ENCODE measurements around the gene GCNA.

GCNA gene, protein sequence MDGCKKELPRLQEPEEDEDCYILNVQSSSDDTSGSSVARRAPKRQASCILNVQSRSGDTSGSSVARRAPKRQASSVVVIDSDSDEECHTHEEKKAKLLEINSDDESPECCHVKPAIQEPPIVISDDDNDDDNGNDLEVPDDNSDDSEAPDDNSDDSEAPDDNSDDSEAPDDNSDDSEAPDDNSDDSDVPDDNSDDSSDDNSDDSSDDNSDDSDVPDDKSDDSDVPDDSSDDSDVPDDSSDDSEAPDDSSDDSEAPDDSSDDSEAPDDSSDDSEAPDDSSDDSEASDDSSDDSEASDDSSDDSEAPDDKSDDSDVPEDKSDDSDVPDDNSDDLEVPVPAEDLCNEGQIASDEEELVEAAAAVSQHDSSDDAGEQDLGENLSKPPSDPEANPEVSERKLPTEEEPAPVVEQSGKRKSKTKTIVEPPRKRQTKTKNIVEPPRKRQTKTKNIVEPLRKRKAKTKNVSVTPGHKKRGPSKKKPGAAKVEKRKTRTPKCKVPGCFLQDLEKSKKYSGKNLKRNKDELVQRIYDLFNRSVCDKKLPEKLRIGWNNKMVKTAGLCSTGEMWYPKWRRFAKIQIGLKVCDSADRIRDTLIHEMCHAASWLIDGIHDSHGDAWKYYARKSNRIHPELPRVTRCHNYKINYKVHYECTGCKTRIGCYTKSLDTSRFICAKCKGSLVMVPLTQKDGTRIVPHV

GRCh38 chrX:71578253-71579135 lies at the start of gene GCNA:
Gene GCNA, plus strand, starts transcription at chrX:71578437. Its CDS starts 2,385 bp downstream, at chrX:71580822.
- DNase-seq: no peak

- DNase-seq: peak in 1 of 2 experiments; percentile 25
Measured at GRCh38 chrX:71532078-71532752, 46.0 kb upstream of the GCNA start.

DNA sequence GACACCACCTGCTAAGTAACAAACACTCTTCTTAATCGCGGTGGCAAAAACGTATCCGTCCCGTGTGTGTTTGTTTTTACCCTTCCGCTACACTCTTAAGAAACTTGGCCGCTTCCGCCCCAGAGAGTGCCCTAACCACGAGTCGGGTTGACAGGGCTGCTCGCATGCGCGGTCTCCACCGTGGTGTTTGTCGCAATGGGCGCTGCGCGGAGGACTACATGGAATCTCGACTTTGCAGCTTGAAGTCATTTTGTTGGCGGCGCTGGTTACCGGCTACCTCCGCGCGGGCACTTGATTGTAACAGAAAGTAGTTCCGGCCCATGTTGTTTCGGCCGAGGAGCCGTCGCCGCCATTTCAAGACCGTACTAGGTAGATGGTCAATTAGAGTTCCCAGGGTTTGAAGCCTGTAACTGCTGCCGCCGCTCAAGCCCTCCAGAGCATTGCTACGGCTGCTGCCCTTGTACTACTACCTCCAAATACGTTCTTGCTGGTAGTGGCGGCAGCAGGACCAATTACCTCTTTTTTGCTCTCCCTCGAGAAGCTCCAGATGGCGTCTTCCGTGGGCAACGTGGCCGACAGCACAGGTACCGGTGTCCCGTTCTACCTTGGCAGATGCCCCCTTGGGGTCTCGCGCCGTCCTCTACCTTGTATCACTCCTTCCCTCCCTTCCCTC lies 45.3 kb upstream of the GCNA start, which contains the start of gene OGT:
Gene OGT, plus strand, starts transcription at position 352 of the 673 bp plus-strand sequence. Its CDS starts 196 bp downstream, at position 548.
- peak; percentile 84 to 86 for DNase-seq

DNA sequence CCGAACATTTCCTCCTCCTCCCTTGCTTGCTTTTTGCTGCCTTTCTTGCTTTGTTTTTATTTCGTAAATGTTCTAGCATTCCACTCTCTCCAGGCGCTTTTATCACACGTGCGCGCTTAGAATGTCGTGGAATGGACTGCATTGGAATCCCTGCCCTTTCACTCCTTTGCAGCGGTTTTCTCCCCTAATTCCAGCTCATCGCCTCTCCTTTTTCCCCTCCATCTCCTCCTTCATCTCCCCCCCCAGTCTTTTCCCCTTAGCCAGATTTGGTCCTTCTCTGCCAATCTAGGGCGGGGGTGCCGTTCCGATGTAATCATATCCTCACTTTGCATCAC lies 44.8 kb upstream of the GCNA start:
- no peak for DNase-seq

DNA sequence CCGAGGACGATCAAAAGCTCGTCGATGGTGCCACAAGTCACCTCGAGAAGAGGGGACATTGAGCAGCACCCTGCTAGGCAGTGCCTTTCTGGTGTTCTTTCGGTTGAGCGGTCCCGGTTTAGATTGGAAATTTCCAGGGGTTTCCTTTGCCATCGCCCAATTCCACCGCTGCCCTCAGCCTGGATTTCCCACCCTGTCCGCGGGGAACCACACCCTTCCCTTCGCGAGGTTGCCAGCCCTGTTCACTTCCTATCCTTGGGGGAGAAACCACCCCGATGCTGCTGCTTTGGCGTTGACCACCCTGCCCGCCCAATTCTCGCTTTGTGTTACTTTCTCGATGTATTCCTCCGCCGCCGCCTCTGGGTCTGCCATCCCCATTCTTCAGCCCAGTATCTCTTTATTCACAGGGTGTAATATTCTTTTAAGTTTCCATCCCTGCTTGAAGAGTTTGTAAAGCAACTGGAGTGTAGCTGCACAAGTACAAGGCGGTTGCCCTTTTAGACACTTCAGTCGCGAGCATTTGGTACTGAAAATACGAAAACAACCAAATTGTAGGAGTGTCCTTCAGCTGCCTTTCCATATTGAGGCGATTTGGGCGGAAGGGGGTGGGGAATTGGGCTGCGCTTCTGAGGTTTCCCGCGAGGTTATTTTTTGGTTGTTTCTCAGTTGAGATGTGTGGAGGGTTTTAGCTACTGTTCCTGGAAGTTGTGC lies 44.2 kb upstream of the GCNA start:
- peak; percentile 5 to 11 for DNase-seq

- DNase-seq: no peak
Measured at GRCh38 chrX:71534773-71535544, 43.3 kb upstream of the GCNA start.

GRCh38 chrX:71536285-71536684 lies 42.0 kb upstream of the GCNA start:
- no peak for DNase-seq

GRCh38 chrX:71537743-71538142 lies 40.5 kb upstream of the GCNA start:
- no peak for DNase-seq

GRCh38 chrX:71540801-71541200 lies 37.4 kb upstream of the GCNA start:
- DNase-seq: no peak

GRCh38 chrX:71541210-71542022 lies 36.8 kb upstream of the GCNA start:
- peak; percentile 32 to 53 for DNase-seq

DNA sequence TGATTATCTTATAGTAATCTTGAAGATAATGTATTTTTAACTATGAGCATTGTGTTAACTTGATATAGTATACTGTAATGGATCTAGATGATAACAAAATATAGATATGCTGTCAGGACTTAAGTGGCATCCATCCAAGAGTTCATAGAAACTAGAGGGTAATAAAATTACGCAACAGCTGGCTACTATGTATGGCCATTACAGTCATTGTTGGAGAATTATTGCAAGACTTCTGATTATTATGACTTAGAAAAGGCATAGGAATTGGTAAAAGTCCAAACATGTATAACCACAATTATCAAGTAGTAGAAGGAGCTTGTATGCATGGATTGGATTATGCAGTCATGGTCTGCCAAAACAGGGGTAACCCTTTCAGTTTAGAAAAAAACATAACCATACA lies 35.8 kb upstream of the GCNA start:
- DNase-seq: peak; percentile 5 to 33

DNA sequence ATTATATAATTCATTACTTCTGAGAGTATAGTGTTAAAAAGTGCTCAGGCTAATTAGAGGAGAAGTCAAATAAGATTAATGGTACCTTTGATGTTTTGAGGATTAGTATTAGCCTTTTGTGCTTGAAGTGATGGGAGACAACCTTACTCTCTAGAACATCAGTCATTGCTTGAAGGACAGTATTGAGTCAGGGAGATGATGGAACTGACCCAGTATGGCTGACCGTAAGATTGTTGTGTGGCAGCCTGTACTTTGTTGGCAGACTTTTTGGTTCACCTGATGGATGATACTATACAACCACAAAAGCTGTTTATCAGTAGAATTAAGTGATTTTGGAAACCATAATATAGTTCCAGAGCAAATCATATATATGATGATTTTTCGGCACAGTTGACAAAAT lies 35.4 kb upstream of the GCNA start:
- DNase-seq: no peak

DNA sequence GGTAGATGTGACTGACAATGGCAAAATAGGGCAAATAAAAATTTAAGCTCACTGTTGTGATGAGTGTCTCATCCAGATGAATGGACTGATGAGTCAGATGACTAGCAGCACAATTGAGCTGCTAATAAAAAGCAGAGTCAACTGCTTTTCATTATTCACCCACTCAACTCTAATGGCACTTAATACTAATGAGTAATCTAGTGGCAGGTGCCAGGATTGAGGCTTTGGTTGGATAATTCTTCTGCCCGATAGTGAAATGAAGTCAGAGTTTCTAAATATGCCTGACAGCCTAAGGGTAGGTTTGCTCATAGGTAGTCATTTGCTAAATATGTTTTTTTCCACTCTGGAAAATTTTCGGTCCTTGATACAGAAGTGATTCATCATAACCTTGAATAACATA lies 34.9 kb upstream of the GCNA start:
- no peak for DNase-seq

- no peak for DNase-seq
Measured at GRCh38 chrX:71545364-71545763, 32.9 kb upstream of the GCNA start.

DNA sequence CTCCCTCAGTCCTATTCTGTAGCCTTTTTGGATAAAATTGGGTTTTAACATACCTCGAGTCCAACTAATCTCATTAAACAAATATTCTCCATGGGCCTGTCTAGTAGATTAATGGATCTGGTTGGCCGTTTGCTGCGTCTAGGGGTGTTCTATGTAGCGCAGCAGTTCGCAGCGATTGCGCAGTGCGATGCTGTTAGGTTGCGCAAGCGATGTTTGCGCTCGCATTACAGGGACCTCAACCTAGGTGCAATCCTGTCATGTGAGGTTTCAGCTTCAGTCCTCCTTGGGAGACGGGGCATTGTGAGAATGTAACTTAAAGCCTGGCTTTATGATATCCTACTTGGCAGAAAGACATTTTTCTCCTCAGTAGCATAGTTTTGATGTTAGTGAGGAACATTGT lies 31.4 kb upstream of the GCNA start:
- no peak for DNase-seq

GRCh38 chrX:71547339-71547738 lies 30.9 kb upstream of the GCNA start:
- no peak for DNase-seq

GRCh38 chrX:71549986-71550385 lies 28.3 kb upstream of the GCNA start:
- DNase-seq: peak in 1 of 2 experiments; percentile 1

DNA sequence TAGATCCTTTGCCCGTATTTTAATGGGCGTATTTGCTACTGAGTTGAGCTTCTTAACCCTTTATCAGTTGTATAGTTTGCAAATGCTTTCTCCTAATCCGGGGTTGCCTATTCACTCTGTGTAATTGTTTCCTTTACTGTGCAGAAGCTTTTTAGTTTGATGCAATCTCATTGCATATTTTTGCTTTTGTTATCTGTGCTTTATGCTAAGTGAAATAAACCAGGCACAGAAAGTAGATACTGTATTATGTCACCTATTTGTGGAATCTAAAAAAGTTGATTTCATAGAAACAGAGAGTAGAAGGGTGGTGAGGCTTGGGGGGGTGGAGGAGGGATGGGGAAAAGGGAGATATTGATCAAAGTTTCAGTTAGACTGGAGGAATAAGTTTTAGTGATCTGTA lies 27.7 kb upstream of the GCNA start:
- DNase-seq: no peak

DNA sequence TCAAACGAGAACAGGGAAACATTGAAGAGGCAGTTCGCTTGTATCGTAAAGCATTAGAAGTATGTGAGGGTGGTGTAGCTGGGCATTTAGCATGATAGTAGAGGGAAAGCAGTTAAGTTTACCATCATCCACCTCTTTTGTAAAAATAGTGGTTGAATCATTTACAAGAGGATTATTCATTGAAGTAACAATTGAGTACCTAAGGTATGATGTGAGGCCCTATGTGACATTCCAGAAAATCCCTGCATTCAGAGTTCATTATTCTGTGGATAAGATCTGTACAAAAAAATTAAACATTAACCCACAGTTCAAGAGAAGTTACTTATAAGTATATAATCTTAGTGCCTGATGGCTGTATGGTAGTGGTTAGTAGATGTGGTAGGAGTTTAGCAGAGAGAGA lies 22.2 kb upstream of the GCNA start:
- no peak for DNase-seq

DNA sequence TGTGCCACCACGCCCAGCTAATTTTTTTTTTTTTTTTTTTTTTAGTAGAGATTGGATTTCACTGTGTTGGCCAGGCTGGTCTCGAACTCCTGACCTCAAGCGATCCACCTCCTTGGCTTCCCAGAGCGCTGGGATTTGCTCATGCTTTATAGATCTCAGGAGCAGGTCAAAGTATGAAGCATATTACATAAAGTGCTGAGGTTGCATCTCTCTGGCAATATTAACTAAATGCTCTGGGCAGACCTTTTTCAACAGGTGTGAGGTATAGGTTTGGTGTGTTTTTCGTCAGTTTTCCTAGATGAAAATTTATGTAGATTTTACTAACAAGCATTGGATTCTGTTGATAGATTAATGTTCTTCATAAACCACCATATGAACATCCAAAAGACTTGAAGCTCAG lies 19.3 kb upstream of the GCNA start:
- DNase-seq: no peak

Measured in AML-193 (cell line).